ENCODE results near the gene SLC8A1.

DNA sequence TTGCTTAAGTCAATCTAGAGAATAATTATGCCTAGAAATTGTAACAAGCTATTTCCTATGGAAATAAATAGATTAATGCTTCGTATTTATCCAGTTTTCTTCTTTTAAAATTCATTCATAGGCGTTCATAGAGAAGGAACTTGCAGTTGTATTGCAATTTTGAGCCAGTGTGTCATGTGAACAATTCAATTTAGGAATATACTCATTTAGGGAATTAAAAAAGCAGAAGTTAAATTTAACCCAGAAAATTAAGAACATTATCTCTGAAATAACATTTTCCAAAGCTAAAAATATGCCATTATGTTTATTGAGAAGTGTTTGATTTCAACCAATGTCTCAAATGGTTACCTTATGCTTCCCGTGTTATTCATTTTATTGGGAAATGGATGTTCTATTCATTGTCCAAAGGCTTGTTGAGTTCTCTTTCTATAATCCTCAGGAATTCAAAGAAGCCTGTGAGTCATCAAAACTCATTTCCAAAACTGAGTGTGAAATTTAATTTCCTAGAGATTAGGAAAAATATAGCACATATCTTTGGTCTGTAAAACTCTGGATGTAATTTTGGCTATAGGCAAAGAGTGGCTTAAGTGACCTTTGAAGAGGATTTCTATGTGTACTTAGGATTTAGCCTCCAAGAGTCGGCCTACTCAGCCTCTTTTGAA lies 99.7 kb downstream of the SLC8A1 start:
- TF ChIP-seq, protein P1, sequence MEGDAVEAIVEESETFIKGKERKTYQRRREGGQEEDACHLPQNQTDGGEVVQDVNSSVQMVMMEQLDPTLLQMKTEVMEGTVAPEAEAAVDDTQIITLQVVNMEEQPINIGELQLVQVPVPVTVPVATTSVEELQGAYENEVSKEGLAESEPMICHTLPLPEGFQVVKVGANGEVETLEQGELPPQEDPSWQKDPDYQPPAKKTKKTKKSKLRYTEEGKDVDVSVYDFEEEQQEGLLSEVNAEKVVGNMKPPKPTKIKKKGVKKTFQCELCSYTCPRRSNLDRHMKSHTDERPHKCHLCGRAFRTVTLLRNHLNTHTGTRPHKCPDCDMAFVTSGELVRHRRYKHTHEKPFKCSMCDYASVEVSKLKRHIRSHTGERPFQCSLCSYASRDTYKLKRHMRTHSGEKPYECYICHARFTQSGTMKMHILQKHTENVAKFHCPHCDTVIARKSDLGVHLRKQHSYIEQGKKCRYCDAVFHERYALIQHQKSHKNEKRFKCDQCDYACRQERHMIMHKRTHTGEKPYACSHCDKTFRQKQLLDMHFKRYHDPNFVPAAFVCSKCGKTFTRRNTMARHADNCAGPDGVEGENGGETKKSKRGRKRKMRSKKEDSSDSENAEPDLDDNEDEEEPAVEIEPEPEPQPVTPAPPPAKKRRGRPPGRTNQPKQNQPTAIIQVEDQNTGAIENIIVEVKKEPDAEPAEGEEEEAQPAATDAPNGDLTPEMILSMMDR (IDR thresholded peaks at IDR 0.05): no peak
- TF ChIP-seq POLR2AphosphoS5 (IDR thresholded peaks at IDR 0.05): peak in 1 of 3 donors; percentile 8
- no peak for TF ChIP-seq POLR2A (IDR thresholded peaks at IDR 0.05)
- TF ChIP-seq EP300 (IDR thresholded peaks at IDR 0.05; ENCODE audit: low read depth): no peak
